GM19328 (cell line): ENCODE data around the gene SPEF2.

Source experiments
- ATAC-seq: cut with Tn5 transposase; IDR thresholded peaks from one replicate; pipeline ENCODE4 v1.9.1; 2021; ENCODE audit warnings: mild to moderate bottlenecking, moderate library complexity; ENCODE audit not compliant: unreplicated experiment

SPEF2 gene, protein sequence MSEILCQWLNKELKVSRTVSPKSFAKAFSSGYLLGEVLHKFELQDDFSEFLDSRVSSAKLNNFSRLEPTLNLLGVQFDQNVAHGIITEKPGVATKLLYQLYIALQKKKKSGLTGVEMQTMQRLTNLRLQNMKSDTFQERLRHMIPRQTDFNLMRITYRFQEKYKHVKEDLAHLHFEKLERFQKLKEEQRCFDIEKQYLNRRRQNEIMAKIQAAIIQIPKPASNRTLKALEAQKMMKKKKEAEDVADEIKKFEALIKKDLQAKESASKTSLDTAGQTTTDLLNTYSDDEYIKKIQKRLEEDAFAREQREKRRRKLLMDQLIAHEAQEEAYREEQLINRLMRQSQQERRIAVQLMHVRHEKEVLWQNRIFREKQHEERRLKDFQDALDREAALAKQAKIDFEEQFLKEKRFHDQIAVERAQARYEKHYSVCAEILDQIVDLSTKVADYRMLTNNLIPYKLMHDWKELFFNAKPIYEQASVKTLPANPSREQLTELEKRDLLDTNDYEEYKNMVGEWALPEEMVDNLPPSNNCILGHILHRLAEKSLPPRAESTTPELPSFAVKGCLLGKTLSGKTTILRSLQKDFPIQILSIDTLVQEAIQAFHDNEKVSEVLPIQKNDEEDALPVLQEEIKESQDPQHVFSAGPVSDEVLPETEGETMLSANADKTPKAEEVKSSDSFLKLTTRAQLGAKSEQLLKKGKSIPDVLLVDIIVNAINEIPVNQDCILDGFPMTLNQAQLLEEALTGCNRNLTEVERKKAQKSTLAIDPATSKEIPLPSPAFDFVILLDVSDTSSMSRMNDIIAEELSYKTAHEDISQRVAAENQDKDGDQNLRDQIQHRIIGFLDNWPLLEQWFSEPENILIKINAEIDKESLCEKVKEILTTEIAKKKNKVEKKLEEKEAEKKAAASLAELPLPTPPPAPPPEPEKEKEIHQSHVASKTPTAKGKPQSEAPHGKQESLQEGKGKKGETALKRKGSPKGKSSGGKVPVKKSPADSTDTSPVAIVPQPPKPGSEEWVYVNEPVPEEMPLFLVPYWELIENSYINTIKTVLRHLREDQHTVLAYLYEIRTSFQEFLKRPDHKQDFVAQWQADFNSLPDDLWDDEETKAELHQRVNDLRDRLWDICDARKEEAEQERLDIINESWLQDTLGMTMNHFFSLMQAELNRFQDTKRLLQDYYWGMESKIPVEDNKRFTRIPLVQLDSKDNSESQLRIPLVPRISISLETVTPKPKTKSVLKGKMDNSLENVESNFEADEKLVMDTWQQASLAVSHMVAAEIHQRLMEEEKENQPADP (N-terminal part only)

DNA sequence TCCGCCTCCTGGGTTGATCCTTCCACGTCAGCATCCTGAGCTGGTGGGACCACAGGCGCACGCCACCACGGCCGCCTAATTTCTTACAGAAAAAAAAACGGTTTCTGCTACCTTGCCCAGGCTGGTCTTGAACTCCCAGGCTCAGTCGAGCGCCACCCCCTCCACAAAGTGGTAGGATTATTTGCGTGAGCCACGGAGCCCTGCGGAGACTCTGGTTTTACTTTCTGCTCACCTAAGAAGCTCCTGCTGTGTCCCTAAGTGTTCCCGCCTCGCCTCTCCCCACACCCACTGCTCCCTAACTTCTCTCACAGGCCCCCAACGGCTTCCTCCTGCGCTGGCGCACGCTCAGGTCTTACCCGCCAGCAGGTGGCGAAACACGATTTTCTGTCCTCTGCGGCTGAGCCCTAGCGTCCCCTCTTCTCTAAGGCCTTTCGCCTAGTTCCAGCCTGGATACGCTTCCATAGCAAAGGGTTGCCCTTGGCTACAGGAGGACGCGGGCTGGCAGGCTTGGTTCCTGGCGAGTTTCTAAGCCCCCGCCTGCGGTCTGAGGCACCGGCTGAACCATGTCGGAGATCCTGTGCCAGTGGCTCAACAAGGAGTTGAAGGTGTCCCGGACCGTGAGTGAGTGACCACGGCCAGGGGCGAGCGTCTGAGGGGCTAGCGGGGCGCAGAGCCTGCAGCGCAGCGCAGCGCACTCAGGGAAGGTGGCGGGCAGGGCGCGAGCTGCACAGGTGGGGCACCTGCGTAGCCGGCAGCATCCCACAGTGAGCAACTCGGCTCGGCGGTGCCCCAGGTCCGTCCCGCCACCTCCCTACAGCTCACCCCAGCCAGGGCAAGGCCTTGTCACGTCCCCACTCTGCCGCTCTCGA is at the start of gene SPEF2:
SPEF2 (plus strand) TSS at position 429 of the 869 bp plus-strand sequence; CDS start at position 564, 135 bp downstream.
- ATAC-seq, result peak; percentile 92

DNA sequence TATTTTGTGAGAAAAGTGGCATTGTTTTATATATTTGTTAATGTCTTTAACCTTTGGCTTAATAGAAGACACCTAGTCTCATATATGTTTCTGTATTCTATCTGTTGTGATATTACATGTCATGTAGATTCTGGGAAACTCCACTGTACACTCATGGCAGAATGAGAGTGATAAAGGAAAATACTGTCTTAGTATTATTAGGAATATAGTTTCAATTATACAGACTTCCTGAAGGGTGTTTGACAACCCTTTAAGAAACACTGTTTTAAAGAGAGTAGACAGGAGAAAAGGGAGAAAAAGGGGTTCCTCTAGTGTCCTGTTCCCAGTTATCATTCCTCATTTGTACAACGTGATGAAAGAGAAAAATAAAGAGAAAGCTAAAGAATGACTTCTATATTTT is 42.1 kb upstream of the SPEF2 start:
- no peak for ATAC-seq

DNA sequence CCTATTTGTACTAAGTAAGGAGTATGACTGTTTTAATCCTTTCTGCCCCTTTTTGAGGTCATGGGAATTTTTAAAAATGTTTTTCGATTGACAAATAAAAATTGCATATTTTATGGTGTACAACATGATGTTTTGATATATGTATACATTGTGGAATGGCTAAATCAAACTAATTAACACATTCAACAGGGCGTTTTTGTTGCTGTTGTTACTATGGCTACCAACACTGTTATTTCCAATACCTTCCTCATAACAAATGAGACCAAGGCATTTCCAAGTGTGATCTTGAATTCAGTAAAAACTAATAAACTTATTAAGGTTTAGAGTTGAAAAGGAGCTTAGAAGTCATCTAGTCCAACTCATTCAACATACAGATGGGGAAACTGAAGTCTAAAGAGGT is 30.2 kb upstream of the SPEF2 start:
- ATAC-seq, result no peak

DNA sequence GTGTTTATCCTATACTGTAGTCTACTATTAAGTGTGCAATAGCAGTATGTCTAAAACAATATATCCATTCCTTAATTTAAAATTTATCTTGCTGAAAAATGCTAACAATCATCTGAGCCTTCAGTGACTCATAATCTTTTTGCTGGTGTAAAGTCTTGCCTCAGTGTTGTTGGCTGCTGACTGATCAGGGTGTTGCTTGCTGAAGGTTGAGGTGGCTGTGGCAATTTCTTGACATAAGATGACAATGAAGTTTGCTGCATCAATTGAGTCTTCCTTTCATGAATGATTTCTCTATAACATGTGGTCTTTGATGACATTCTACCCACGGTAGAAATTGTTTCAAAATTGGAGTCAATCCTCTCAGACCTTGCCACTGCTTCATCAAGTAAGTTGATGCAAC is 24.3 kb upstream of the SPEF2 start:
- no peak for ATAC-seq

DNA sequence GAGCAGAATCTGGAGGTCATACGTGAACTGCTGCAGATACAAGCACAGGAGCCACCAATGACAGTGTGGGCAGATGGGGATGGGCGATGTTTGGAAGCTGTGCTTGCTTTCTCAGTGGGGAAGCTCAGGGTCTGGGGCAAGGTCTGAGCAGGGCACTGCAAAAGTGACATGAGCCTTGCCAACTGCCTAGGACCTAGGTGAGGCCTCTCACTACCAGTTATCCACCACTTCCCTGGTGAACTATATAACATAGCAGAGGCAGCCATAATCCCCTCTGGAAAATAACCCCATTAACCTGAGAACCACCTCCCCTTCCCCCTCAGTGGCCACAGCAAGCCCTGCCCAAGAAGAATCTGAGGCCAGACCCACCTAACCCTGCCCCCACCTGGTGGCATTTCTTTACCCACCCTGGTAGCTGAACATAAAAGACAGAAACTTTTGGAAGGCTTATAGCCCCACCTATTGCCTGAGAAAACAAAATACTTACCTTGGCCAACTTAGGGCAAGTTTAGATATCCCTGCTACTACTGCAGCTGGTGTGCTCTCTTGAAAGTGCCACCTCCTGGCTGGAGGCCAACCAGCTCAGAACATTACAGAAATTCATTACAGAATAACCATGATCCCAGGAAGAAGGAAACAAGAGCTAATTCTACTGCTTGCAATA is 18.8 kb upstream of the SPEF2 start:
- no peak for ATAC-seq

DNA sequence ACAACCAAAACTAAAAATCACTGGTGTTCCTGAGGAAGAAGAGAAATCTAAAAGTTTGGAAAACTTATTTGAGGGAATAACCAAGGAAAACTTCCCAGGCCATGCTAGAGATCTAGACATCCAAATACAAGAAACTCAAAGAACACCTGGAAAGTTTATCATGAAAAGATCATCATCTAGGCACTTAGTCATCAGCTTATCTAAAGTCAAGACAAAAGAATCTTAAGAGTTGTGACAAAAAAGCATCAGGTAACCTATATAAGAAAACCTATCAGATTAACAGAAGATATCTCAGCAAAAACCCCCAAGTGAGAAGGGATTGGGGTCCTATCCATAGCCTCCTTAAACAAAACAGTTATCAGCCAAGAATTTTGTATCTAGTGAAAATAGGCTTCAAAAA is 17.1 kb upstream of the SPEF2 start:
- ATAC-seq, result no peak

DNA sequence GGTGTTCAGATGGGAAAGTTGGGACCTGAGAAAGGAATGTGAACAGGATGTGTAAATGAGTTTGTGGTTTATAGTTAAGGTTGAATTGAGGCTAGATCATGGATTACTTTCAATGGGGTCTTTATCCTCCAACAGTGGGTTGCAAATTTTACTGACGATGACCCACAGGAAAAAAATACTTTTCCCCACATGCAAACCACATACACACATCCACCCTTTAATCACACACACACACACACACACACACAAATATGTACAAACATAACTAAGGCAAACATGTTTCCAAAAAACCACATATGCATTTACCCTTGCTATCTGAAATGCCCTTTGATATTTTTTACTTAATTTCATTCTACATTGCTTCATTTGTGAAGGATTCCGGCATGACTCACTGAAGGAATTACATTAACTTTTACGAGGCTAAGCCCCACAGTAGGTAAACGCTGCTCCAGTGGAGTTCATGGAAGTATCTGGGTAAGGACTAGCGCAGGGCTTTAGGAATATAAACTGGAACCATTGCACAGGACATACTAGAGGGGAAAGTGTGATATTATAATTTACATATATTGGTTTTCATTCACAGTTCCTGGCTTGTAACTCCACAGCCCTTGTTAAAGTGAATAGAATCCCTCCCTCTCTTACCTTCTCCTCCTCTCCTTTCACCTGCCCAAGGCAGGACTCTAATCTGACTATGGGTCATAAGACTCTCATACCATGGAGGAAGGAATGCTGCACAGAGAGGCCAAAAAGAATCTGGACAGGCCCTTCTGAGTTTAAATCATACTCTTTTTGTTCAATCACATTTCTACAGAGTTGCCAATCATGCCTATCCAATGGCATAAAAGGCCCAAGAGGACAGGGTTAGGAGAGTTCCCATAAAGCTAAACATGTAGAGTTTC is 8.5 kb upstream of the SPEF2 start:
- ATAC-seq, result no peak

DNA sequence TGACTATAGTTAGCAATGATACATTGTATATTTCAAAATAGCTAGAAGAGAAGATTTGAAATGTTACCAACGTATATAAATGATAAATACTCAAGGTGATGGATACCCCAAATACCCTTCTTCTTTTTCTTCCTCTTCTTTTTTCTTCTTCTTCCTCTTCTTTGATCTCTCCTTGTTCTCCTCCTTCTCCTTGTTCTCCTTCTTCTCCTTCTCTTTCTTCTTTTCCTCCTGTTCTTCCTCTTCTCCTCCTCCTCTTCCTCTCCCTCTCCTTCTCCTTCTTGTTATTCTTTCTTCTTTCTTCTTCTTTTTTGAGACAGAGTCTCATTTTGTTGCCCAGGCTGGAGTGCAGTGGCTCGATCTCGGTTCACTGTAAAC is 616 bp upstream of the SPEF2 start:
- ATAC-seq, result no peak

DNA sequence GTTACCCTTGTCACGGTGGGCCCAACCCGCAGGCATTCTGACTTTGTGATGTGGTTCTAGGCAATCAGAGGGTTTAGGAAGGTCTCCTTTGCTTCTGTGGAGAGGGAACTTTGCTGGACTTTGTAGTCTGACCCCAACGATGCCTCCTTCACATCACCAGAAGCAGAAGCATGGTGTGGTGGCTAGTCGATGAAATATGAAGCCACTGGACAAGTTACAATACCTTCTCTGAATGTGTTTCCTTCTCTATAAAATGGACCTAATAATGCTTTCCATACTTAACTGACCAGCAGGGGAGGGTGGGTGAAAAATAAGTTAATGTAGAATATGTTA is 607 bp downstream of the SPEF2 start:
- ATAC-seq, result no peak

DNA sequence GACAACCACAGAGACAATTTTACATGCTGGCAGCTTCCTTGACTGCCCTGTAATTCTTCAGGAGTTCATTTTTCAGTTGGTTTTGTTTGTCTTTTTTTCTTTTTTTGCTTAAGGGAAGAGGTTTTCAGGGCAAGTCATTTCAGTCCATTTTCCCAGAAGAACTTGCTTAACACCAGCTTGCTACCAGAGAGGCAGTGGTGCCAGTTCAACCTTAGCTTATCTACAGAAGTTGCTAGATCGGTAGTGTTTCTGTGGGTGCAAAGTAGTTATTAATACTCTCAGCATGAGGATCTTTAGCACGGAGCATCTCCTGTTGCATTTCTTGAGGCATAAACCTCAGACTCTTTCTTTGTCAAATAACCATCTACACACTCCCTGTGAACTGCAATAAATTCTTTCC is 1.1 kb downstream of the SPEF2 start:
- ATAC-seq, result no peak

DNA sequence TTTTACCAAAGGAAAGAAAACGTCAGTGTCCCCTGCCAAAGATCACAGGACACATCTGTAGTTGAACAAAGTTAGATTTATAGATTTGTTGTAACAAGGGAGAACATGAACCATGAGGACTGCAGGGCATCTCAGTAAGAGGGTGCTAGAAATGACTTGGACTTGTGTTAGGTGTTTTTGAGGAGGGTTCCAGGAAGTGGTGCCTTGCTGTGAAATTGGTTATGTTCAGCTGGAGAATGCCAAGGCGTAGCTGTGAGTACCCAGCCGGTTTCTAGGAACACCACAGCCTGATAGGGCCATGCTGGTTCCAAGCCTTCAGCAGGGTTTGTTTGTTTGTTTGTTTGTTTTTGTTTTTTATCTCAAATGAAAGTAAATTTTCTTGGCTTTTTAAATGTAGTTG is 5.3 kb downstream of the SPEF2 start:
- no peak for ATAC-seq

DNA sequence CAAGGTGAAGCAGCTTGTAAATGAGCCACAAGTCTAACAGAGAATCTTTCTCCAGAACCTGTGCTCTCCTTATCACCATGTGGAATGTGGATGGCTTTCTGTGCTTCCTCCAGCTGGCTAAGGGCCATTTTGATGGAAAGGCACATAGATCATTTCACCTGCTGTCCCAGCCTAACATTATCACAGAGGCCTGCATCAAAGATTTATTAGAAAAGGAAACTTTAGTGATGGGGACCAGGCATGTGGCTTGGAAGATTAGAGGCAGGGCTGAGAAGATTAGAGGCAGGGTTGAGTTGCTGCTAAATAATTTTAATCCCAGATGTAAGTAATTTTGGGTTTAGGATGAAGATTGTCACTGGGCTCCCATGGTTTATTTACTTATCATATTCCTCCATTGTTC is 6.3 kb downstream of the SPEF2 start:
- no peak for ATAC-seq

DNA sequence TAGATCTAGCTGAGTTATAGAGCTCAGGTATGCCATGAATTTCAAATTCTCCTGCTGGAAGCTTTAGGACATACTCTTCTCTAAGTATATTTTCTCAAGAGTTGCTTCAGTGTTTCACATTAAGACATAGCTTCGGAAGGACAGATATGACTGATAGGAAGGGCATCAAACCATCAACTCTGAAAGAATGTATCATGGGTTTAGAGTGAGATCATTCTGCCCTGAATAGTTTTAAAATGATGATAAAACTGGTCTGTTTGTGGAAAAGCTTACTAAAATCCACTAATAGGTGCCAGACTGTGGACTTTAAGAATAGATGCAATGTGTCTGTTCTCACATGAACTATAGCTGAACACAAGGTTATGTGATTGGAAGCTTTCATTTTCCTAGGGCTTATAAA is 8.4 kb downstream of the SPEF2 start:
- no peak for ATAC-seq

DNA sequence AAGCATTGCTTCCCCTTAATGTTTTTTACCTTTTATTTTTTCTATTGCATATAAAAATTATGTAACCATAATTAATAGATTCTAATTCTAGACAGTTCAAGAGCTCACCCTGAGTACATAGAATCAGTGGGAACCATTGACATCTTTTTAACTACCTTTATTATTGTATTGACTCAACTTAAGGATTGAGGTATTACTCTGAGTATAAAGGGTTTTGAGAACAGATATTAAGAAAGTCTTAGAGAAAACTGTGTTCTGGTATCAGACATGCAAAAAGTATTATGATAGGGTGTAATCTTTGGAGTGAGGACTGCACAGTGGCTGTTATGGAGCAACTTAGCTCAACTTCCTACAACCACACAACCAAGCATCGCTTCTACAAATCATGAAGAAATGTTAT is 8.9 kb downstream of the SPEF2 start:
- ATAC-seq, result no peak

DNA sequence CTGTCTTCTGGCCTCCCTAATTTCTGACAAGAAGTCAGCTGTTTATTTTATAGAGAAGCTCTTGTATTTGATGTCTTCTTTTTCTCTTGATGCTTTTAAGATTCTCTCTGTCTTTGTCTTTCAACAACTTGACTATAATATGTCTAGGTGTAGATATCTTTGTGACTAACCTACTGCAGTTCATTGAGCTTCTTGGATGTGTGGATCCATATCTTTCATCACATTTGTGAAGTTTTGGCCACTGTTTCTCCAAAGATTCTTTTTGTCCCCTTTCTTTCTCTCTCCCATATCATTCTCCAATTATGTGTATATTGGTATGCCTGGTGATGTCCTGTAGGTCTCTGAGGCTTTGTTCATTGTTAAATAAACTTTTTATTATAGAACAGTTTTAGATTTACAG is 16.7 kb downstream of the SPEF2 start:
- no peak for ATAC-seq

DNA sequence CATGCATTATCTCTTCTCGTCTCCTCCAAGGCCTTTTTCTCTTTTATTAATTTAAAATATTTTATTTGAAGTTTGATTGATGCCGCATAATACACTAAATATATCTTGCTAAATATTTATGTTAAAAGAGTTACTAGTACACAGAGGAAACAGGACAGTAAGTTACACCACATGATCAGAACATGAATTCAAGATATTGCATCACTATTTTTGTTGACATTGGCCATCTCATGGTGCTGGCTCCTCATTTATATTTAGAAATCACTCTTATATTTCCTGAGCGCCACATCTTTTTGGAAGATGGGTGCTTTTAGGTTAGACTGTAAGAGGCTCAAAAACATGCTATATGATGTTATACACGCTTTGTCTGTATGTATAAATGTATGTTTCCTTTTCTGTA is 23.0 kb downstream of the SPEF2 start:
- no peak for ATAC-seq

DNA sequence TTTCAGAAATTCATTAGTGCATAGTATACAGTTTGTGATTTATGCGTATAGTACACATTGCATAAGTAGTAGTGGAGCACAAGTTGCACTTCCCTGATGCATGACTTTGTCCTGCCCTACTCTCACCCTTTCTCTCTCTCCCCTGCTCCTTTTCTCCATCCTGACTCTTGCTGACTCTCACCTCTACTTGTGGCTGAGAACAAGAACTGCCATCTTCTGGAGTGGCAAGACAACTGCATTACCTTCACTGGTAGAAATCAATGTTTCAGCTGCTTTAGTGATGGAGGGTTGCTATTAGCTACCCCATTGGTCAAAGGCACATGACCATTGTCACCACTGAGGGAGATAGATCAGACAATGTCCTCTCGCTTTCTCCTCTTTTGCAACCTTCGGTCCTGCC is 26.9 kb downstream of the SPEF2 start:
- ATAC-seq, result no peak

DNA sequence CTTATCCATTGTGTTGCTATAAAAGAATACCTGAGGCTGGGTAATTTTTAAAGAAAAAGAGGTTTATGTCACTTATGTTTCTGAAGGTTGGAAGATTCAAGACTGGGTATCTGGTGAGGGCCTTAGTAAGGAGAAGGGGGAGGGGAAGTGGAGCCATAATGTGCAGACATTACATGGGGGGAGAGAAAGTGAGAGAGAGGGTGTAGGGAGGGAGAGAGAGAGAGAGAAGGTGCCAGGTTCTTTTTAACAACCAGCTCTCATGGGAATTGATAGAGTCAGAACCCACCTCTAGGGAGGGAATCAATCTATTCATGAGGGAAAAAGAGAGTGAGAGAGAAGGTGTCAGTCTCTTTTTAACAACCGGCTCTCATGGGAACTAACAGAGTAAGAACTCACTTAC is 29.5 kb downstream of the SPEF2 start:
- ATAC-seq, result no peak

DNA sequence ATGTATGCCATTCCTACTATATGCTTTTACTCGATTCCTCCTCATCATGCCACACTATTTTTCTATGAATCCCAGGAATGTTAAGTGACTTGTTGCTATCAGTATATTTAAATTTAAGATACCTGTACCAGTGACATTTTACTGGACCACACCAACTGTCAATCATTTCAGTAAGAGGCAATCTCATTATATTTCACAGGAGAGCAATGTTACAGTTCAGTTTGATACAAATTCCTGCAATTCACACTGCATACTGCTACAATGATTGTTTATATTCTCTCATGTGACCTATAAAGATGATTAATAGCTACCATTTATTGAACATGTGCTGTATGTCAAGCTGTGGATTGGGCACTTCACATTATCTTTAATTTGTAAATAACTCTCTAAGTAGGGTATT is 30.0 kb downstream of the SPEF2 start:
- ATAC-seq, result no peak
